Measurements from ENCODE around the gene FBRSL1.

DNA sequence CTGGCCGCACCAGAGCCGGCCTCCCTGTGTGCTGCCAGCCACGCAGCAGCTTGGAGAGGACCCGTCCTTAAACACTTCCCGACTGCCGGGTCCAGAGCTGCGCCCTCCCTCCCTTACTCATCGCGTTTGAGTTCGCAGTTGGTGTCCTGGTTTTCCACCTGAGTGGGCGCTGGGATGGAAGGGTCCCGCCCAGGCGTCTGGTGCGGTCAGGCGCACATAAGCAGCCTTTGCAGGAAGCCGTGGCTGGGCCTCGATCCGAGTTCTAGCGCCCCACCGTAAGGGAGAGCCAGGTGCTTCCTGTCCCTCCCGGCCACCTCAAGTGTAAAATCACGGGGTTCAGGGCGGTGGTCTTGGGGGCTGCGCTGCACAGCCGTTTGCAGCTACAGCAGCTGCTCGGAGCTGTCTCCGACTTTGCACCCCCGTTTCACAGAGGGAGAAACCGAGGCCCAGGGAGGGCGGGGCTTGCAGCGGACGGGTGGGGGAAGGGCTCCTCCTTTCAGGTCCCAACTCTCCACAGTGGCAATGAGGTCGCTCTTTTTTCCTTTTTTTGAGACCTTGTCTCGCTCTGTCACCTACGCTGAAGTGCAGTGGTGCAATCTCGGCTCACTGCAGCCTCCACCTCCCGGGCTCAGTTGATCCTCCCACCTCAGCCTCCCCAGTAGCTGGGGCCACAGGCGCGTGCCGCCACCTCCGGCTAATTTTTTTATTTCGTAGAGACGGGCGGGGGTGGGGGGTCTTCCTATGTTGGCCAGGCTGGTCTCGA is 69.1 kb downstream of the FBRSL1 start:
- TF ChIP-seq EZH2 (IDR thresholded peaks at IDR 0.05; ENCODE audit: borderline replicate concordance, low read depth, low read length, poor library complexity, severe bottlenecking) = no peak
- TF ChIP-seq, protein P1, sequence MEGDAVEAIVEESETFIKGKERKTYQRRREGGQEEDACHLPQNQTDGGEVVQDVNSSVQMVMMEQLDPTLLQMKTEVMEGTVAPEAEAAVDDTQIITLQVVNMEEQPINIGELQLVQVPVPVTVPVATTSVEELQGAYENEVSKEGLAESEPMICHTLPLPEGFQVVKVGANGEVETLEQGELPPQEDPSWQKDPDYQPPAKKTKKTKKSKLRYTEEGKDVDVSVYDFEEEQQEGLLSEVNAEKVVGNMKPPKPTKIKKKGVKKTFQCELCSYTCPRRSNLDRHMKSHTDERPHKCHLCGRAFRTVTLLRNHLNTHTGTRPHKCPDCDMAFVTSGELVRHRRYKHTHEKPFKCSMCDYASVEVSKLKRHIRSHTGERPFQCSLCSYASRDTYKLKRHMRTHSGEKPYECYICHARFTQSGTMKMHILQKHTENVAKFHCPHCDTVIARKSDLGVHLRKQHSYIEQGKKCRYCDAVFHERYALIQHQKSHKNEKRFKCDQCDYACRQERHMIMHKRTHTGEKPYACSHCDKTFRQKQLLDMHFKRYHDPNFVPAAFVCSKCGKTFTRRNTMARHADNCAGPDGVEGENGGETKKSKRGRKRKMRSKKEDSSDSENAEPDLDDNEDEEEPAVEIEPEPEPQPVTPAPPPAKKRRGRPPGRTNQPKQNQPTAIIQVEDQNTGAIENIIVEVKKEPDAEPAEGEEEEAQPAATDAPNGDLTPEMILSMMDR (conservative IDR thresholded peaks at IDR 0.05; ENCODE audit: low read depth, low read length) = no peak
